ENCODE data around the gene RPS6KB2. TPM values are rescaled to one million over a fixed set of nuclear protein-coding genes. Genes with fewer than 3 reads are reported as not detected.
A peak's percentile ranks its signal among the peaks of the same experiment; 100 is the strongest.

RPS6KB2 gene
- 10 to 100 TPM; 54.8 to 57.4 TPM for total RNA-seq

DNA sequence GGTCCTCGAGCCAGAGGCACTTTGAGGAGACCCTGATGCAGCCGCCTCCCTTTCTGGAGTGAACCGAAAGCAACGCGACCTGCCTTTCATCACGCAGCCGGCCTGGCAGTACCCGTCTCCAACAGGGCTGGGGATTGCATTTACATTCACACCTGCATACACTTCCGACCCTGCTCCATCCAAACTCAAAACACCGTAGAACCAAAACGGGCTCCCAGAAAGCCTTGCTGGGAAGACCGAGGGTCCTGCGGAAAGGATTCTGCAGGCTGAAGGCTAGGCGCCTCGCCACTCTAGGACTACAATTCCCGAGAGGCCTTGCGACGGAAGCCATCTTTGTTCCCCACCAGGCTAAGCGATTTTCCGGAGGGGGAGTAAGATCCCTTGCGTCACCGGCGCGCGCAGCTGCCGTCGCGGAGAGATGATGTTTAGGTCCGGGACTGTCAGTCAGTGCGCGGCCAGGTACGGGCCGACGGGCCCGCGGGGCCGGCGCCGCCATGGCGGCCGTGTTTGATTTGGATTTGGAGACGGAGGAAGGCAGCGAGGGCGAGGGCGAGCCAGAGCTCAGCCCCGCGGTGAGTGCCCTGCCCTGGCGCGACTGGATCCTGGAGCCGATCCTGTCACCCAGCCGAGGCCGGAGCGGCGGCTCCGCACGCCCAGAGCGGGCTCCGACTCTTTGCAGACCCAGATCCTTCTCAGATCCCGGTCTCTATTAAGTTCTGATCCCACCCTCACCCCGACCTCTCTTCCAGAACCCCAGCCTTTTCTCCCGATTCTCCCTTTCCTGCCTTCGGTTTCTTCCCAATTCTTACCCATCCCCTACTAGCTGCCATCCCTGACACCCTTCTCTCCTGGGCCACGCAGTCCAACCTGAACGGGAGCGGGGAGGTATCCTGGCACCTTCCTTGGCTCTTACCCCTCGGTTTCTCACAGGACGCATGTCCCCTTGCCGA is at the start of gene RPS6KB2:
TSS of gene RPS6KB2 (plus strand) at position 443 of the 950 bp plus-strand sequence. CDS start at position 495, 52 bp downstream.
- Mint-ChIP-seq H3K27ac (peak within 1 kb of the TSS; percentile 96), H3K9me3 (no peaks in the 10 kb centered on the region), H3K4me3 (peak within 1 kb of the TSS; percentile 94), H3K36me3 (ENCODE audit: low read depth) (peaks cover 11% of the 10 kb centered on the region), H3K4me1 (ENCODE audit: low read depth) (peaks cover 22% of the 10 kb centered on the region), H3K27me3 (no peaks in the 10 kb centered on the region)
- ATAC-seq (peak; percentile 81), DNase-seq (peak; percentile 100)
- ChIA-PET POLR2A (interaction anchor here (1.0 to 2.6 kb wide), 14 partner anchors 7 to 188 kb away, joined by 3 to 27 read pairs (median 5); partner anchors contain the start of genes CORO1B, PPP1CA, PTPRCAP and RAD9A), CTCF (interaction anchor here (1.1 to 1.7 kb wide), 3 partner anchors 10 to 26 kb away, joined by 3 to 6 read pairs (median 4); partner anchors contain the start of gene PPP1CA)
- TF ChIP-seq, protein P1, sequence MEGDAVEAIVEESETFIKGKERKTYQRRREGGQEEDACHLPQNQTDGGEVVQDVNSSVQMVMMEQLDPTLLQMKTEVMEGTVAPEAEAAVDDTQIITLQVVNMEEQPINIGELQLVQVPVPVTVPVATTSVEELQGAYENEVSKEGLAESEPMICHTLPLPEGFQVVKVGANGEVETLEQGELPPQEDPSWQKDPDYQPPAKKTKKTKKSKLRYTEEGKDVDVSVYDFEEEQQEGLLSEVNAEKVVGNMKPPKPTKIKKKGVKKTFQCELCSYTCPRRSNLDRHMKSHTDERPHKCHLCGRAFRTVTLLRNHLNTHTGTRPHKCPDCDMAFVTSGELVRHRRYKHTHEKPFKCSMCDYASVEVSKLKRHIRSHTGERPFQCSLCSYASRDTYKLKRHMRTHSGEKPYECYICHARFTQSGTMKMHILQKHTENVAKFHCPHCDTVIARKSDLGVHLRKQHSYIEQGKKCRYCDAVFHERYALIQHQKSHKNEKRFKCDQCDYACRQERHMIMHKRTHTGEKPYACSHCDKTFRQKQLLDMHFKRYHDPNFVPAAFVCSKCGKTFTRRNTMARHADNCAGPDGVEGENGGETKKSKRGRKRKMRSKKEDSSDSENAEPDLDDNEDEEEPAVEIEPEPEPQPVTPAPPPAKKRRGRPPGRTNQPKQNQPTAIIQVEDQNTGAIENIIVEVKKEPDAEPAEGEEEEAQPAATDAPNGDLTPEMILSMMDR (IDR thresholded peaks at IDR 0.05) = no peak
- intact Hi-C loops (cut with micrococcal nuclease) = no loop called here

DNA sequence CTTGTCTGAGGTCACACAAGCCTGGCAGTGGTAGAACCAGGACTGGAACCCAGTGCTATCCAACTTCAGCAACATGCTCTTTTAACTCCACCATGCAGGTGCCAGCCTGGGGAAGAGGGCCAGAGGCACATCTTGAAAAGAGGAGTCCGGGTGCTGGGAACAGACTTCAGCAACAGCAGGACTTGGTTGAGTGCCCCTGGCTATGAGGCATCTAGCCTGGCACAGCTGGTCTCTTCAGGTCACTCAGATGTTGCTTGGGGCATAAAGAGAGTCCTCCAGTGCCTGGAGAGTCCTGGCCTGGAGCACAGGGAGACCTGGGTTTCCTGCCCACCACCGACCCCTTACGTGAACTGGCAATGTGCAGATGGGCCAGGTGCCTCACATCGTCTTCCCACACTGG is 49.8 kb upstream of the RPS6KB2 start:
- ChIA-PET POLR2A (no interaction called here), CTCF (interaction anchor here (5.3 to 30.8 kb wide), 3 partner anchors 15 to 34 kb away, joined by 70 to 883 read pairs (median 109); partner anchors contain the start of gene POLD4)
- intact Hi-C loops (cut with micrococcal nuclease) = no loop called here
- DNase-seq = no peak
- H3K27me3 Mint-ChIP-seq = peaks cover 13% of the 10 kb centered on the region
- no peak for ATAC-seq
- no peak overlapping the region for H3K27ac Mint-ChIP-seq
- no peak overlapping the region for H3K4me3 Mint-ChIP-seq
- TF ChIP-seq, protein P1 (IDR thresholded peaks at IDR 0.05) = no peak
- no peaks in the 10 kb centered on the region for H3K36me3 Mint-ChIP-seq (ENCODE audit: low read depth)
- H3K4me1 Mint-ChIP-seq (ENCODE audit: low read depth) = peaks cover 19% of the 10 kb centered on the region
- H3K9me3 Mint-ChIP-seq = no peaks in the 10 kb centered on the region

DNA sequence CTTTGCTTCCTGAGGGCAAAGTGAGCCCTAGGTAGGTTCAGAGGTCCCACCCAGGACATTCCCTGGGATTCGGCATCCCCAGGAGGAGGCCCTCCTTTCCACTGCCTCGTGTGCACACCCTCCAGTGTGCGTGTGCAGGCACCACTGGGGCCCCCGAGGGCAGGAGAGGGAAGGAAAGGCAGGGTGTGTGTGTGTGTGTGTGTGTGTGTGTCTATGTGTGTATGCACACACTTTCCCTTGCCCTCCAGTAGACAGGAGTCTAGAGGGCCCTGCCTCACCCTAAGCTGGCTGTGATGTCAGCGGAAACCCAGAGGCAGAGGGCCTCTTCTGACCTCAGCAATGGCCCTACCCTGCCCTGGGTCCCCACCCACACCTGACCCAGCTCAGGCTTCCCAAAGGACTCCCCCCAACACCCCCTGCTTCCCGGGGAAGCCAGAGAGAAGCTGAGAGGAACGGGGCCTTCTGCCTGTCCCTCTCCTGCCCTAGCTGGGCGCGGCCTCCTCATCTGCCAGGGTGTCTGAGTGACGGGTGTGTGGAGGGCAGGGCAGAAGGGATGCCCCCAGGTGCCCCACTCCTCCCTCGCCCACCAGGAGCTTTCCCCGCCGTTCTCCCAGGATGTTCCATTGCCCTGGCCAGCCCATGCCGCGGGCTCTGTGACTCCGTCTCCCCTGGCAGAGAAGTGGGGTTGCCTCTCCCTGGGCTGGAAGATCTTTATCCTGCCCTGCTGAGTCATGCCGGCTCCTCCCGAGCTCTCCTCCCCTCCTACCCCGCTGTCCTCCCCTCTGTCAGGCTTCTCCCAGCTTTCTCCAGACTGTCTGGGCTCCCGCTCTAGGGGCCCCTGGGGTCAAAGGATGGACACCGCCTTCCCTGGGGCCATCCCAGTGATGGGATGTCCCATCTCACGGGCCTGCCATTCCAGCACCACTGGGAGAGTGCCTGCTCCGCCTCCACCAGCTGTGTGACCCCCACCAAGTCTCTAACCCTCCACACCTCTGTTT is 48.9 kb upstream of the RPS6KB2 start:
- H3K4me1 Mint-ChIP-seq (ENCODE audit: low read depth) = peaks cover 12% of the 10 kb centered on the region
- POLR2A ChIA-PET = interaction anchor here (1.6 kb wide), 1 partner anchor 140 kb away, joined by 6 read pairs; no protein-coding TSS in a partner anchor
- H3K27me3 Mint-ChIP-seq = peaks cover 11% of the 10 kb centered on the region
- no peaks in the 10 kb centered on the region for H3K9me3 Mint-ChIP-seq
- DNase-seq (no peak), ATAC-seq (no peak)
- no peak overlapping the region for H3K27ac Mint-ChIP-seq
- H3K4me3 Mint-ChIP-seq = no peak overlapping the region
- intact Hi-C loops (cut with micrococcal nuclease) = no loop called here
- CTCF ChIA-PET = interaction anchor here (1.2 to 30.8 kb wide), 4 partner anchors 16 to 35 kb away, joined by 3 to 883 read pairs (median 90); partner anchors contain the start of genes POLD4 and PPP1CA
- H3K36me3 Mint-ChIP-seq (ENCODE audit: low read depth) = no peaks in the 10 kb centered on the region
- TF ChIP-seq, protein P1 (IDR thresholded peaks at IDR 0.05) = no peak

DNA sequence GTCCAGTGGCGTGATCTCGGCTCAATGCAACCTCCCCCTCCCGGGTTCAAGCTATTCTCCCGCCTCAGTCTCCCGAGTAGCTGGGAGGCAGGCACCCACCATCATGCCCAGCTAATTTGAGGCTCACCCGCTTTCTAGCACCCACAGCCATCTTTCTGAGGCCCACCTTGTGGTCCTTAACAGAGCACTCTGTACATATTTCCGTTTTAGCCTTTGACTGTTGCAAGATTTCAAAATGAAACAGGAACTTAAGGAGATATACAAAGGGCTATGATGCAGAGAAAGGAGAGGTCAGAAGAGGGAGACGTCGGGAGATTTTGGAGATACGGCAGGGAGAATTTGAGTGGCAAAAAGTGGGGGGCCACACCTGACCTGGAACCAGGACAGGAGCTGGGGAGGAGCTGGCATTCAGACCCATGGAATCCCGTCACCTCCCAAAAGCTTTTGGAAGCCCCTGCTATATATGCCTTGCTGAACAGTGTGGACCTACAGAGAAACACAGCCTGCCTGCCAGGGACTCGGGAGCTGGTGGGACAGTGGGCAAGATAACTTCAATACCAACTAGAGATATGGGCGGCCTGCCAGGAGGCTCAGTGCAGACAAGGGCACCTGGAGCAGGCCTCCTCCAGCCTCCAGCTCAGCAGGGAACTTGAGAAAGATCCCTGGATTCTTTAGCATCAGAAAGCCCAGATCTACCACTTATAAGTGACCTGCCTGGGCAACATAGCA is 46.9 kb upstream of the RPS6KB2 start:
- no peaks in the 10 kb centered on the region for H3K27me3 Mint-ChIP-seq
- CTCF ChIA-PET = interaction anchor here (0.6 to 30.8 kb wide), 25 partner anchors 10 to 213 kb away, joined by 3 to 883 read pairs (median 9); partner anchors contain the start of genes ANKRD13D, CLCF1, POLD4 and PPP1CA
- H3K27ac Mint-ChIP-seq = peak overlapping the region; percentile 17
- intact Hi-C loops (cut with micrococcal nuclease) = no loop called here
- H3K4me1 Mint-ChIP-seq (ENCODE audit: low read depth) = peaks cover 2% of the 10 kb centered on the region
- ATAC-seq (no peak), DNase-seq (no peak)
- H3K36me3 Mint-ChIP-seq (ENCODE audit: low read depth) = no peaks in the 10 kb centered on the region
- H3K9me3 Mint-ChIP-seq = no peaks in the 10 kb centered on the region
- no peak overlapping the region for H3K4me3 Mint-ChIP-seq
- POLR2A ChIA-PET = interaction anchor here (0.6 to 3.3 kb wide), 11 partner anchors 10 to 142 kb away, joined by 3 to 16 read pairs (median 6); partner anchors contain the start of genes POLD4 and RAD9A
- TF ChIP-seq, protein P1 (IDR thresholded peaks at IDR 0.05) = no peak

Measured in activated CD8-positive, alpha-beta T cell treated with anti-CD3 and anti-CD28 coated beads for 36 hours (primary cell).